H1 (cell line): Measurements from ENCODE around the gene FIBIN. TPM values are rescaled to one million over a fixed set of nuclear protein-coding genes. Genes with fewer than 3 reads are reported as not detected.
A peak's percentile ranks its signal among the peaks of the same experiment; 100 is the strongest.

Experiments
- CTCF ChIA-PET: fragments of 300-600 bp; sonication (Branson Sonifier 250); formaldehyde crosslinking; loops from one replicate; lab custom pipeline; 2021; ENCODE audit not compliant: partially characterized antibody; lab: Charles Lee
- POLR2A ChIA-PET: fragments of 300-600 bp; sonication (Branson Sonifier 250); formaldehyde crosslinking; loops from one replicate; lab custom pipeline; 2021; ENCODE audit warnings: inconsistent platforms; ENCODE audit not compliant: partially characterized antibody; lab: Charles Lee
- DNase-seq, 2 experiments: peaks; one replicate each; pipeline versions ENCODE4 v3.0.0 to v3.0.0-alpha.2; 2010 to 2022; ENCODE audit warnings: low spot score in 2 of 2, low read depth in 1 of 2, mixed read lengths in 1 of 2
- FAIRE-seq: peaks from 2 replicates; lab custom pipeline; 2011; peaks lifted over from hg19 to GRCh38; lab: Jason Lieb, UNC
- H2AFZ ChIP-seq: 2 replicates; pipeline ENCODE4 v1.8.1; 2012; ENCODE audit warnings: low read length, inconsistent platforms
- H2AK5ac ChIP-seq: 2 replicates; pipeline ENCODE4 v1.6.1; 2013; ENCODE audit warnings: low read depth, low read length
- H2BK120ac ChIP-seq: replicated peaks from 2 replicates; pipeline ENCODE3; 2013; ENCODE audit warnings: low read depth, low read length, inconsistent platforms
- H2BK12ac ChIP-seq: 2 replicates; pipeline ENCODE4 v1.6.1; 2013; ENCODE audit warnings: low read depth, low read length
- H2BK15ac ChIP-seq: 2 replicates; pipeline ENCODE4 v1.6.1; 2013; ENCODE audit warnings: low read length
- H2BK20ac ChIP-seq: 2 replicates; pipeline ENCODE4 v1.6.1; 2013; ENCODE audit warnings: low read length
- H2BK5ac ChIP-seq: 2 replicates; pipeline ENCODE4 v1.6.1; 2013; ENCODE audit warnings: low read depth, low read length
- H3K14ac ChIP-seq: 2 replicates; pipeline ENCODE4 v1.6.1; 2013; ENCODE audit warnings: inconsistent platforms; ENCODE audit not compliant: insufficient read length
- H3K18ac ChIP-seq: 2 replicates; pipeline ENCODE4 v1.6.1; 2013; ENCODE audit warnings: low read length; ENCODE audit errors: extremely low read depth
- H3K23ac ChIP-seq: 2 replicates; pipeline ENCODE4 v1.6.1; 2013; ENCODE audit warnings: inconsistent platforms; ENCODE audit not compliant: insufficient read length
- H3K23me2 ChIP-seq: 2 replicates; pipeline ENCODE4 v1.6.1; 2013; ENCODE audit warnings: low read depth, low read length
- H3K27ac ChIP-seq: 2 replicates; pipeline ENCODE4 v1.6.1; 2011; ENCODE audit warnings: low read depth, low read length, inconsistent platforms
- H3K27me3 ChIP-seq, 4 experiments: replicated peaks in 1 of 4; 1 replicate in 1 of 4; 2 replicates in 3 of 4; pipeline versions ENCODE4 v1.6.1 to v1.8.1; 2011 to 2013; ENCODE audit warnings: low read length in 3 of 4, mild to moderate bottlenecking in 3 of 4, inconsistent platforms in 2 of 4, mixed read lengths in 2 of 4, moderate library complexity in 1 of 4; ENCODE audit not compliant: control insufficient read depth in 3 of 4, insufficient read depth in 3 of 4; ENCODE audit errors: extremely low read depth in 1 of 4
- H3K36me3 ChIP-seq, 4 experiments: 2 replicates each; pipeline versions ENCODE4 v1.6.1 to v1.8.1; 2011 to 2013; ENCODE audit warnings: mild to moderate bottlenecking in 4 of 4, low read length in 3 of 4, moderate library complexity in 2 of 4, control low read depth in 1 of 4, inconsistent platforms in 1 of 4; ENCODE audit not compliant: insufficient read depth in 4 of 4, control insufficient read depth in 2 of 4
- H3K4ac ChIP-seq: replicated peaks from 2 replicates; pipeline ENCODE3; 2013; ENCODE audit warnings: low read length, low read depth, mixed read lengths, inconsistent platforms; ENCODE audit not compliant: insufficient read length
- H3K4me1 ChIP-seq, 4 experiments: replicated peaks in 1 of 4; 1 replicate in 1 of 4; 2 replicates in 3 of 4; pipeline versions ENCODE4 v1.6.1 to v1.8.1; 2011 to 2013; ENCODE audit warnings: low read length in 3 of 4, inconsistent platforms in 2 of 4, mixed read lengths in 1 of 4; ENCODE audit not compliant: insufficient read depth in 4 of 4, control insufficient read depth in 3 of 4
- H3K4me2 ChIP-seq, 2 experiments: 2 replicates each; pipeline versions ENCODE4 v1.6.1 to v1.8.1; 2011 to 2013; ENCODE audit warnings: low read depth in 2 of 2, low read length in 2 of 2, control low read depth in 1 of 2, inconsistent platforms in 1 of 2, mild to moderate bottlenecking in 1 of 2; ENCODE audit not compliant: insufficient read depth in 1 of 2
- H3K4me3 ChIP-seq, 4 experiments: fragments of 200-600, 300-600 bp in 1 of 4; sonication (generic), shearing (Covaris generic), sonication (Bioruptor Twin) in 1 of 4; 2 replicates each; pipeline versions ENCODE4 v1.5.1 to v1.8.1; 2011 to 2016; ENCODE audit warnings: low read length in 4 of 4, low read depth in 3 of 4, control low read depth in 2 of 4, inconsistent platforms in 2 of 4, mild to moderate bottlenecking in 2 of 4, mixed read lengths in 1 of 4, moderate library complexity in 1 of 4; ENCODE audit not compliant: insufficient read depth in 2 of 4; ENCODE audit errors: extremely low read depth in 1 of 4
- H3K56ac ChIP-seq: replicated peaks from 2 replicates; pipeline ENCODE3; 2013; ENCODE audit warnings: low read depth, mild to moderate bottlenecking, mixed read lengths, low read length, inconsistent platforms; ENCODE audit not compliant: insufficient read length
- H3K79me1 ChIP-seq: 2 replicates; pipeline ENCODE4 v1.6.1; 2013; ENCODE audit warnings: low read depth, low read length, control low read depth
- H3K79me2 ChIP-seq, 2 experiments: 2 replicates each; pipeline versions ENCODE4 v1.6.1 to v1.8.1; 2012 to 2013; ENCODE audit warnings: low read length in 2 of 2, mild to moderate bottlenecking in 2 of 2, inconsistent platforms in 1 of 2; ENCODE audit not compliant: insufficient read depth in 2 of 2, control insufficient read depth in 1 of 2
- H3K9ac ChIP-seq, 4 experiments: replicated peaks in 1 of 4; 1 replicate in 1 of 4; 2 replicates in 3 of 4; pipeline versions ENCODE4 v1.6.1 to v1.8.1; 2011 to 2013; ENCODE audit warnings: low read depth in 3 of 4, low read length in 3 of 4, control low read depth in 2 of 4, mild to moderate bottlenecking in 2 of 4, moderate library complexity in 2 of 4, inconsistent platforms in 1 of 4; ENCODE audit errors: extremely low read depth in 1 of 4
- H3K9me3 ChIP-seq, 2 experiments: 2 replicates each; pipeline versions ENCODE4 v1.6.1 to v1.8.1; 2012 to 2013; ENCODE audit warnings: mild to moderate bottlenecking in 2 of 2, moderate library complexity in 2 of 2, control low read depth in 1 of 2, inconsistent platforms in 1 of 2, low read depth in 1 of 2, low read length in 1 of 2, mixed read lengths in 1 of 2; ENCODE audit not compliant: insufficient read depth in 2 of 2
- H4K20me1 ChIP-seq, 2 experiments: replicated peaks in 1 of 2; 2 replicates each; pipeline versions ENCODE3 to v1.8.1; 2011 to 2013; ENCODE audit warnings: inconsistent platforms in 2 of 2, low read length in 2 of 2, mild to moderate bottlenecking in 1 of 2; ENCODE audit not compliant: insufficient read depth in 2 of 2, control insufficient read depth in 1 of 2
- H4K5ac ChIP-seq: 2 replicates; pipeline ENCODE4 v1.6.1; 2013; ENCODE audit warnings: low read length, low read depth, mixed read lengths, inconsistent platforms; ENCODE audit not compliant: insufficient read length
- H4K8ac ChIP-seq: 2 replicates; pipeline ENCODE4 v1.8.0; 2013; ENCODE audit warnings: mild to moderate bottlenecking, moderate library complexity, low read length, inconsistent platforms; ENCODE audit not compliant: insufficient read depth; ENCODE audit errors: extremely low read depth
- H4K91ac ChIP-seq: replicated peaks from 2 replicates; pipeline ENCODE3; 2013; ENCODE audit warnings: low read length, mixed read lengths, inconsistent platforms; ENCODE audit not compliant: insufficient read length
- ASH2L ChIP-seq: fragments of 200-600, 300-600 bp; sonication (generic); IDR thresholded peaks from one replicate; pipeline ENCODE4 v1.7.1; 2017; ENCODE audit warnings: low read length
- BRCA1 ChIP-seq: IDR thresholded peaks from 2 replicates; pipeline ENCODE4 v1.6.1; 2012; ENCODE audit warnings: low read depth, low read length, improper control_type of control experiment
- CHD1 ChIP-seq: IDR thresholded peaks from 2 replicates; pipeline ENCODE4 v1.6.1; 2012; ENCODE audit warnings: low read depth, low read length, improper control_type of control experiment
- CREB1 ChIP-seq: IDR thresholded peaks from 2 replicates; pipeline ENCODE4 v1.6.1; 2012; ENCODE audit warnings: inconsistent platforms
- CTBP2 ChIP-seq: IDR thresholded peaks from 2 replicates; pipeline ENCODE4 v1.7.0; 2011; ENCODE audit warnings: borderline replicate concordance, mild to moderate bottlenecking, moderate library complexity, mixed read lengths, low read length; ENCODE audit not compliant: insufficient read depth, insufficient read length
- HDAC6 ChIP-seq: IDR thresholded peaks from one replicate; pipeline ENCODE4 v1.7.1; 2012; ENCODE audit warnings: low read depth, mild to moderate bottlenecking, inconsistent platforms, low read length, moderate library complexity
- JUN ChIP-seq: IDR thresholded peaks from 2 replicates; pipeline ENCODE4 v1.6.1; 2011; ENCODE audit warnings: low read depth, mild to moderate bottlenecking, improper control_type of control experiment, low read length
- MAFK ChIP-seq: IDR thresholded peaks from 2 replicates; pipeline ENCODE4 v1.6.1; 2012; ENCODE audit warnings: low read depth, mild to moderate bottlenecking, improper control_type of control experiment, low read length
- NANOG ChIP-seq: IDR thresholded peaks from 2 replicates; pipeline ENCODE4 v1.6.1; 2011; ENCODE audit warnings: low read length, low read depth, mild to moderate bottlenecking, inconsistent platforms; ENCODE audit not compliant: insufficient read depth, poor library complexity, severe bottlenecking
- POLR2AphosphoS5 ChIP-seq: IDR thresholded peaks from 2 replicates; pipeline ENCODE4 v1.6.1; 2011; ENCODE audit warnings: low read depth, low read length
- RFX5 ChIP-seq: IDR thresholded peaks from 2 replicates; pipeline ENCODE4 v1.6.1; 2011; ENCODE audit warnings: low read depth, low read length, improper control_type of control experiment, borderline replicate concordance
- RXRA ChIP-seq: IDR thresholded peaks from 2 replicates; pipeline ENCODE4 v1.6.1; 2011; ENCODE audit warnings: low read depth, mild to moderate bottlenecking, low read length, moderate library complexity; ENCODE audit not compliant: insufficient read depth
- SIX5 ChIP-seq: IDR thresholded peaks from 2 replicates; pipeline ENCODE4 v1.6.1; 2011; ENCODE audit warnings: mild to moderate bottlenecking, low read depth, low read length
- SP4 ChIP-seq: IDR thresholded peaks from 2 replicates; pipeline ENCODE4 v1.6.1; 2012; ENCODE audit warnings: low read length, inconsistent platforms
- TAF1 ChIP-seq: IDR thresholded peaks from 2 replicates; pipeline ENCODE4 v1.6.1; 2011; ENCODE audit warnings: mild to moderate bottlenecking, low read depth, low read length
- WGBS, 2 experiments: shearing (Covaris generic) in 1 of 2; methylation state at CpG; one replicate each; pipeline versions ENCODE4 v1.1.6 to v1.1.7; 2013 to 2015; ENCODE audit warnings: low lambda C conversion rate in 2 of 2, mixed read lengths in 2 of 2, inconsistent platforms in 1 of 2, low coverage in 1 of 2, missing lambda C conversion rate in 1 of 2; ENCODE audit not compliant: insufficient replicate concordance in 2 of 2, insufficient coverage in 1 of 2, insufficient read length in 1 of 2; ENCODE audit errors: extremely low coverage in 1 of 2, missing lambda C conversion rate in 1 of 2; 5-methylcytosine and 5-hydroxymethylcytosine counted together
- polyA plus RNA-seq, 7 experiments: library from polyadenylated mRNA; depleted of rRNA in 3 of 7; stranded (reverse) in 5 of 7; unstranded in 2 of 7; fragments of >200 nt in 5 of 7; fragments of 200-250 nt in 2 of 7; gene quantifications; 1 replicate in 5 of 7; 2 replicates in 1 of 7; 4 replicates in 1 of 7; pipeline versions ENCODE4 v1.2.1 to v1.2.3, GENCODE V29; 2011 to 2013; ENCODE audit warnings: missing spikeins in 2 of 7, mixed read lengths in 2 of 7
- total RNA-seq: library from RNA; stranded (reverse); fragmentation: NEBNext Ultra II Directional; extraction: Animal tissue kit (Norgen Biotek cat#: 25700); gene quantifications from 2 replicates; pipeline ENCODE4 v1.2.1, GENCODE V29; 2021

Gene FIBIN
- total and polyA plus RNA-seq, 2 of the 8 experiments (the other 6 are each of a cell fraction or from before 2014, with no cell fraction given), result 0.38 to 0.45 TPM

DNA sequence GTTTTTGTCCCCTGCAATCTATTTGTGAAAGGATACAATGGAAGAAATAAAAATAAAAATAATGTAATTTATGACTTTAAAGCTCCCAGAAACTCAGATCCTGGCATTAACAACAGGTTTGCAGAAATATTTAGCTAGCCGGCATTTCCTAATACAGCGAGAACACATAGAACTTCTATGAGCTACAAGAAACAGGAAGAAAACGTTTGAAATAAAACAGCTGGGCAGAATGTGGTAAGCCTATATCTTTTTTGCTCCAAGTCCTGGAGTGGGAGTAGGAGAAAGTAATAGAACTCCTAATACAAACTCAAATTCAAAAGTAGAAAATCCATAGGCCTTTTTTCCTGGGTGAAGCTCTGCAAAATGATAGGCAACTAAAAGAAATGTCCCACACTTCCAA, 29.6 kb upstream of the FIBIN start:
- no peak overlapping the region for H2AFZ ChIP-seq
- FAIRE-seq (no peak), DNase-seq (no peak)
- no peaks in the 10 kb centered on the region for H3K4me1 ChIP-seq
- 0 out of 2 replicates have a peak overlapping the region, but pooled peaks have one; percentile 44 for H2BK12ac ChIP-seq
- no peak overlapping the region for H2AK5ac ChIP-seq
- H3K4me3 ChIP-seq, result peak overlapping the region in 2 of 4 experiments; percentile 17 to 38; a peak in 2 of 8 replicates
- H3K23ac ChIP-seq, result no peak overlapping the region
- no peak overlapping the region; the same call in 1 of the 2 replicates for H3K18ac ChIP-seq
- no peaks in the 10 kb centered on the region for H4K20me1 ChIP-seq
- no peak overlapping the region for H3K14ac ChIP-seq
- no peak overlapping the region for H2BK20ac ChIP-seq
- no peak overlapping the region for H4K5ac ChIP-seq
- no peak overlapping the region for H4K91ac ChIP-seq
- H4K8ac ChIP-seq, result no peak overlapping the region
- H3K27ac ChIP-seq, result no peak overlapping the region
- no peak overlapping the region for H2BK15ac ChIP-seq
- H3K9me3 ChIP-seq, result 0 out of 4 replicates have a peak, but pooled peaks cover 0 to 2% of the 10 kb centered on the region in 2 experiments
- H3K27me3 ChIP-seq, result no peaks in the 10 kb centered on the region
- peak overlapping the region; percentile 40; the same call in 1 of the 2 replicates for H2BK5ac ChIP-seq
- H3K9ac ChIP-seq, result no peak overlapping the region
- 82% methylated on average over 3 of the region's 3 CpGs; no CpG with 5 or more reads in 1 of the 2 experiments for WGBS, 2 experiments
- ChIA-PET POLR2A (interaction anchor here (1.3 to 1.9 kb wide), 3 partner anchors 11 to 30 kb away, joined by 3 to 6 read pairs (median 3); no protein-coding TSS in a partner anchor), CTCF (interaction anchor here (0.6 to 1.4 kb wide), 5 partner anchors 10 to 219 kb away, joined by 3 to 4 read pairs (median 3); no protein-coding TSS in a partner anchor)
- peak overlapping the region; percentile 34 to 35; a peak in 3 of 4 replicates for H3K4me2 ChIP-seq
- H3K56ac ChIP-seq, result no peak overlapping the region
- H3K23me2 ChIP-seq, result no peaks in the 10 kb centered on the region; the same call in 1 of the 2 replicates
- no peaks in the 10 kb centered on the region for H3K36me3 ChIP-seq
- no peak overlapping the region for H2BK120ac ChIP-seq
- H3K79me1 ChIP-seq, result no peaks in the 10 kb centered on the region
- no peaks in the 10 kb centered on the region for H3K79me2 ChIP-seq
- no peak overlapping the region for H3K4ac ChIP-seq
- TF ChIP-seq CTBP2 (no peak), NANOG (no peak), ASH2L (no peak), JUN (no peak), RXRA (no peak), HDAC6 (no peak), TAF1 (no peak), SIX5 (no peak), POLR2AphosphoS5 (no peak), CHD1 (no peak), SP4 (no peak), RFX5 (no peak), BRCA1 (no peak), MAFK (no peak), CREB1 (no peak)
